HG03354 (cell line): ENCODE data around the gene HSDL1.
"Not testable (repeated sequence)": the region's sequence is repeated elsewhere in the genome, so short reads cannot be mapped to it uniquely, and the experiment has no call there.

Experiments
- ATAC-seq: cut with Tn5 transposase; IDR thresholded peaks from one replicate; pipeline ENCODE4 v1.9.1; 2021; ENCODE audit warnings: mild to moderate bottlenecking; ENCODE audit not compliant: unreplicated experiment, poor library complexity, severe bottlenecking

The HSDL1 gene

DNA sequence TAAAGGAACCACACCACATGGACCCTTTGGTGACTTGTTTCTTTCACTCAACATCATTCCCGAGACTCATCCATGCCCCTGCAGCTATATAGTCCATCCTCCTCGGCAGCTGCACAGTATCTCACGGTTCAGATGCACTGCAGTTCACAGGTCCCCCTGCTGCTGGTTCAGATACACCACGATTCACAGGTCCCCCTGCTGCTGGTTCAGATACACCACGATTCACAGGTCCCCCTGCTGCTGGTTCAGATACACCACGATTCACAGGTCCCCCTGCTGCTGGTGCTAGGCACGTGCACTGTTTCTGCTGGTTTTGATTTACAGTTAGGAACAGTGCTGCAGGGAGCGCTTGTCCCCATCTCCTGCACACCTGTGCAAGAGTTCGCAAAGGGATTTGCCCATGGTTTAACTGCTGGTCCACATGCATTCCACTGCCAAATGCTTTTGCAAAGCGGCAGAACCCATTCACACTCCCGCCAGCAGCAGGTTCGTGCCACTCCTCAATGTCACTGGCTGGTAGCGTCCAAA lies 3.8 kb downstream of the HSDL1 start:
- ATAC-seq, result no peak

DNA sequence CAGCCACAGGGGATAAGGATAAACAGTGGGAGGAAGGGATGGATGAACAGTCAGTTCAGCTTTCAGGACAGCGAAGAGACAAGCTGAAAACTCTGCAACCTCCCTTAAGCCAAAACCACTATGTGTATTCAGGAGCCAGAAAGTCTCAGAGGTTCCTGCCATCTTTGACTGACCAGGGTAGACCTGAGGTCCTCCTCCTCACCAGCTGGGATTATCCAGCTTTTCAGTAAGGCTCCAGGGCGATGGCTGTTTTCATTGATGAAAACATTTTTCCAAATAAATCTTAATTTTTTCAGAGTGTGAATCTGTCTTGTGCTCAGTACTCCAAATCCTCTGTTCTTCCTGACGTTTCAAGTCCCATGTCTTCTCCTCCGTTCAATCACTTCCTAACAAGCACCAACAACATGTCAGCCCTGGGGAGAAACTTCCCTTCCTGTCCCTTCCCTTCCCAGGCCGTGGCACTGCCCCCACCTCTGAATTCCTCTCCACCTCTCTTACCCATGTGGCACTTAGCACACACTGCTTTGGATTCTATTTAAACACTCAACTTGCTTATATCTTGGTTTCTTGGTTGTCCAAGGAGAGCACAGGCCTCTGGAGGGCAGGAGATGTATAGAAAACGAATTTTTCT lies 5.2 kb downstream of the HSDL1 start:
- no peak for ATAC-seq

DNA sequence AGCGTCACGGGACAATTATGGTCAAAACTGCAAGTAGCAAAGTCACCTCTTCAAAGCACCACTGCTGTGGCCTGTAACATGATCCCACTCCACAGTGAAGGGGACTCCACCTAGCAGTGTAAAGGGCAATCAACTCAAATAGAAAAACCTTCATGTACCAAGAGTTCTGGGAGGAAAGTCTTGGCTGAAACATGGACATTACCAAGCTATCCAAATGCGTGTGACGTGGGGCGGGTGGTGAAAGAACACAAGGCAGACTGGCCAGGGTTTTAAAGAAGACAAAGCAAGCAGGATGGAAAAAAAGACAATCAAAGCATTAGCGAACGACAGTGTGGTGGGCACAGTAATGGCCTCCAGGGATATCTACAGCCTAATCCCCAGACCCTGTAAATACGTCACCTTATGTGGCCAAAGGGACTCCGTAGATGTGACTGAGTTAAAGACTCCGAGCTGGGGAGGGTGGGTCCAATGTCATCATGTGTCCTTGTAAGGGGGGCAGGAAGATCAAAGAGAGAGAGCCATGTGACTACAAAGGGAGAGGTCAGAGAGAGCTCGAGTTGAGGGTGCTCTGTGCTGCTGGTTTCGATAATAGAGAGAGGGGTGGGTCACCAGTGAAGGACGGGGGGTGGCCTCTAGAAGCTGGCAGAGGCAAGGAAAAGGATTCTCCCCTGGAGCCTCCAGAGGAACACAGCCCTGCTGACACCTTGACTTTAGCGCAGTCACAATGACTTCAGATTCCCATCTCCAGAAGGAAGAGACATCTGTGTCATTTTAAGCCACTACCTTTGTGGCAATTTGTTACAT lies 6.0 kb downstream of the HSDL1 start:
- peak; percentile 62 for ATAC-seq

- no peak for ATAC-seq
Observed at GRCh38 chr16:84138500-84138823, 6.5 kb downstream of the HSDL1 start.

DNA sequence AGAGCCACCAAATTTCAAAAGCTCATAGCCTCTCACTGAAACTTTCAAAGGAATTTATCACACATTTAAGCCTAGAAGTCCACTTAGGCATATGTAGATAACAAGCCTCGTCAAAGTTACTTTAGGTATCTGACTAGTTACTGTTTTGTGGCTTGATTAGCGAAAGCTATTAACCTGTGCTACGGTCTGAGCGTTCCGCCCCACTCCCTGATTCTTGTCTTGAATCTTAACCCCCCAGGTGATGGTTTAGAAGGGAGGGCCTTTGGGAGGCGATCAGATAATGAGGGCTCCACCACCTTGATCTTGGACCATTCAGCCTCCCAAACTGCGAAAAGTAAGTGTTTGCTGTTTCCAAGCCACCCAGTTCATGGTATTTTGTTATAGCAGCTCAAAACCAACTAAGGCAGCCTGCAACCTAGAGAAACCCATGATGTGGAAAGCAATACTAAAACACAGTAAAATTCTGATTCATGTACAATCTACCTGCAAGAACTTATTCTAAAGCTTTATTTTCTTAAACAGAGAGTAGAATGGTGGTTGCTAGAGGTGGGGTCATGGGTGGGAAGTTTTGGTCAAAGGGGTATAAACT lies 7.1 kb downstream of the HSDL1 start:
- no peak for ATAC-seq

DNA sequence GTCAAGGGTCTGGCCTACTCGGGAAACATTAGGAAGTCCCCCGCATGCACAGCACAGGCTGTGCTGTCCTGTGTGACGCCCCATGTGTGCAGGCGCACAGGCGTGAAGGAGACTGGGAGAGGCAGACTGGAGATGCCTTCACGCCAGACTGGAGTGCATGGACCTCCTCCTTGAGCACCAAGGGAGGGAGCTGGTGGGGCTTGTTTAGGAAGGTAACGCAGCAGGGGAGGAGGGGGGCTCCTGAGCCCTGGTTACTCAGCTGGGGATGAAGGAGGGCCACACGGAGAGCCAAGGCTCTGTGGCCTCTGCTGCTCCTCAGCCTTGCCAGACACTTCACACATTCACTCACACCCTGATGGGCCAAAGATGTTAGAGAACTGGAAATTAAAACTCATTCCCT lies 7.7 kb downstream of the HSDL1 start:
- ATAC-seq, result no peak

DNA sequence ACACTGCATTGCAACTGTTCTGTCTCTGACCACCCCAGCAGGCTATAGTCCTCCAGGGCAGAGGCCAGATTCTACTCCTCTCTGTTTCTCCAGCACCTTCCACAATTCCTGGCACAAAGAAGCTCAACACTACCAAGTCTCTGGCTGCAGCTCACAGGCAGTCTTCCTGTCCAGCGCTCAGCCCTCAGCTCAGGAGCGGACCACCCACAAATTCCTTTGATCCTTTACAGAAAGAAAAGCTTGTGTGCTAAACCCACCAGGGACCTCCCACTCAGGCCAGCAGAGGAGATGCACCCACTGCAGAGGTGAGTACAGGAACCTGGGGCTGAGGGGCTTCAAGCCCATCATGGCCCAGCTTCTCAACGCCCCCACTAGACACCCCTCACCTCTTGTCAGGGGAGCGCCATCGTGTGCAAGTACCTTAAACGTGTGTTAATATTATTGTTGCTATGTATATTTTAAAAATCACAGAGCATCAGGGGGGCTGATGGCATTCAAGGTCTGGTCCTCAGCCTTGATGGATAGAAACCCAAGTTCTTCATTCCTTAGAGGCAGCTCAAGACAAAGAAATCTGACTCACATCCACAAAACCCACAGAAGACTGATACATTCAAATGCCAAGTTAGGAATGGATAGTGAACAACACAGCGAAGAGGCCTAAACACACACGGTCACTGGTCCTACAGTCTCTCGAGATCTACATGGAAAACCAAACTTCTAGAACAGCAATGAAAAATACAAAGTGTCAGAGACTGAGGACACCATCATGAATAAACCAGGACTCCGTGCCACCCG lies 8.4 kb downstream of the HSDL1 start:
- no peak for ATAC-seq

DNA sequence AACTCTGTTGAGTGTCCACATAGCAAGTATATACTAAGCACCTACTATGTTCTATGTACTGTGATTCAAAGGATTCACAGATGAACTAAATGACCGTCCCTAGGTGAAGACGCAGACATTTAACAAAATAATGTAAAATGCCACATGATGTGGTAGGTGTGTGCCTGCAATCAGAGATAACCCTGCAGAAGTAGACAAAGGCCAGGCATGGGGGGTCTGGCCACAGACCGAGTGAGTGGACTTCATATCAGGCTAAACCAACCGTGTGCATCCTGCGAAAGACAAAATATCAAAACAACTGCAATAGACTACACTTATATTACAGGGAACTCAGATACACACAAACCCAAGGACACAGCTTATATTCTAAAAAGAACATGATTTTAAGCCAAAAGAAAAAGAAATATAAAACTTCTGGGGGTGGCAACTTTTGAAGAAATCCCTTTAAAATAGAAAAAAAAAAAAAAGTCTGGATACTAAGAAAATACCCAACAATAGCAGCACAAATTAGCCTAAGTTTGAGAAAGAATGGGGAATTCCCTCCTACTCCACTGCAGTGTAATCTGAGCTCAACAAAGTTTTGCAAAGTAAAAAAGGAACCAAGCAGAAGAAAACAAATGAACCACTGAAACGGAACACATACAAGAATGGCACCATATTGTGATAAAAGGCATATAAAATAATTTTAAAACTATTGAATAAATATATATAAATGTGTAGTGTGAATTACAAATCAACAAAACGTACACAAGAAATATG lies 12.3 kb downstream of the HSDL1 start:
- no peak for ATAC-seq

DNA sequence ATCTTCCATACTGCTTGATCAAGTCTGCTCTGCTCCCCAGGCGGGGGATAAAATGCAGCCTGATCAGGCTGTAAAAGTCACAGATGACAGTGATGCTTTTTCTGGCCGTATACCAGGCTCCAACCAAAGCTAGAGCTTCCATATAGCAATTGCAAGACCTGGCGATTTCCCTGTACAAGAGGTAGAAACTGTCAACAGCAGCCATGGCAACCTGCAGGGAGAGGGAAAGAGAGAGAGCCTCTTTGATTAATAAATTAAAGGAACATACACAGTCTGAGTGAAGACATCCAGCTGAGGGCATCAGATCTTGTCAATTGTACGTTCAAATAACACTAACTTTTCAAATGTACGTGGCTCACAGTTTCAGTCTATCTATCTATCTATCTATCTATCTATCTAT lies 13.9 kb downstream of the HSDL1 start:
- ATAC-seq, result no peak

- peak; percentile 68 for ATAC-seq
Observed at GRCh38 chr16:84124257-84125073, 20.5 kb downstream of the HSDL1 start.

DNA sequence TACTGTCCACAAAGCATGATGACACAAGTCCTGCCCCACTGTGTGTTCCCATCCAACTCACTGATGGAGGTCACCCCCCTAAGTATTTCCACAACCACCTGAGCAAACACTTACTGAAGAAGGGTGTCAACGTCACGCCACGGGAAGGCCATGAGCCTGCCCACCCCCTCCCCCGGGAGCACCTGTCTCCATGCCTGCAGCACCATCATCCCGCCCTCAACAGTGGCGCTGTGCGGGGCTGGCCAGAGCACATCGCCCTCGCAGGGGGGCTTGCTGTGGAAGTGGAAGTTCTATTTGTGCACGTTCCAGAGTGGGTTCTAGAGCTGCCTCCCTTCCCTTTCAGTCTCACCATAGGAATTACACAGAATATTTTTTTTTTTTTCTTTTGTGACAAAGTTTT lies 24.0 kb downstream of the HSDL1 start:
- ATAC-seq, result no peak

GRCh38 chr16:84120023-84120422 lies 25.0 kb downstream of the HSDL1 start:
- ATAC-seq, result no peak

- ATAC-seq, result no peak
Observed at GRCh38 chr16:84119368-84119767, 25.6 kb downstream of the HSDL1 start.

DNA sequence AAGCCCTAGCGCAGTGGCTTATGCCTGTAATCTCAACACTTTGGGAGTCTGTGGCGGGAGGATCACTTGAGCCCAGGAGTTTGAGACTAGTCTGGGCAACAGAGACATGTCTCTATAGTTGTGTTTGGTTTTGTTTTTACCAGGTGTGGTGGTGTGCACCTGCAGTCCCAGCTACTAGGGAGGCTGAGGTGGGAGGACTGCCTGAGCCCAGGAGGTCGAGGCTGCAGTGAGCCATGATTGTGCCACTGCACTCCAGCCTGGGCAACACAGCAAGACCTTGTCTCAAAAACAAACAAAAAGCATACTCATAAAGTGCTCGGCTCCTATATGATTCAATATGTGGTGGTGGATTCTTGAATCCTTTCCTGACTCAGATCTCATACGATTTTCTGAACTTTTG lies 26.7 kb downstream of the HSDL1 start:
- not testable (repeated sequence) for ATAC-seq

GRCh38 chr16:84117494-84117843 lies 27.5 kb downstream of the HSDL1 start:
- ATAC-seq, result peak; percentile 12

DNA sequence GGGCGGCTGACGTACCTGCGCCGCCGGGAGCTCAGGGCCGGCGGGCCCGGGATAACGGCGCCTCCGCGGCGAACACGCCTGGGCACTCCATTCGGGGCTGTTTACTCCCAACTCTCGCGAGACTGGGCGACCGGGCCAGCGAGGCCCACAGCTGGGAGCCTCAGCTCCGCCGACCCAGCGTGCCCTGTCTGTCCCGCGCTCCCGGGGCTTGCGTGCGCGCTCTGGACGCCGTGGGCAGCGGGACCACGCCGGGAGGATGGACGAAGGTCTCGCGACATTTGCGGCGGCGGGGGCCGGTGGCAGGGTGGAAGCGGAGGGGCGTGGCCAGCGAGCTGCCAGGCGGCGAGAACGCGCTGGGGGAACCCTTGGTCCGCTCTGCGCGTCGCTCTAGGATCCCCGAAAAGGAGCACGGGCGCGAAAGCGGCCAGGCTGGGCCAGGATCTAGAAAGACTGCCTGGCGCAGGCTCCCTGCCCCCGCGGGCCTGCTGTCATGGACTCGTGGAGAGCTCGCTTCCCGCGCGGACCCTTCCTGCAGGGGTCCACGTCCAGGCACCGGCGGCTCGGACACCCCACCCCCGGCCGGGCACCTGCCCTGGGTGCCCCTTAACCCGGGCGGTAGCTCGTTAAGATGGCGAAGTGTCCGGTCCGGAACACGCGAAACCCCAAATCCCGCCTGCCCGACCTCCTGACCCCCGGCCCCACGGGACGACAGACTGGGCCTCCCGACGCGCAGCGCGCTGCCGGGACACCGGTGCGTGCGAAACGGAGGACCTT lies 28.1 kb downstream of the HSDL1 start, which contains the start of gene MBTPS1:
TSS of gene MBTPS1 (minus strand) at position 223 of the 774 bp plus-strand sequence. CDS start 15,159 bp downstream, outside the sequence.
- peak; percentile 93 for ATAC-seq

- ATAC-seq, result peak; percentile 46
Observed at GRCh38 chr16:84115919-84116719, 28.9 kb downstream of the HSDL1 start.
